PC-9 (cell line): ENCODE data around the gene GXYLT1. TPM values are rescaled to one million over a fixed set of nuclear protein-coding genes. Genes with fewer than 3 reads are reported as not detected.

Experiments used
- BruUV-seq: library from RNA; stranded (reverse); fragments of 400-500 nt; replicated peaks from 2 replicates; lab custom pipeline; 2021; lab: Mats Ljungman, UMichigan
- CTCF ChIA-PET: fragments of 300-600 bp; sonication (Branson Sonifier 250); formaldehyde crosslinking; loops from one replicate; lab custom pipeline; 2022; ENCODE audit warnings: antibody characterized with exemption; lab: Charles Lee
- POLR2A ChIA-PET: fragments of 300-600 bp; sonication (Branson Sonifier 250); formaldehyde crosslinking; loops from one replicate; lab custom pipeline; 2022; ENCODE audit warnings: antibody characterized with exemption; ENCODE audit not compliant: unreplicated experiment; lab: Charles Lee
- DNase-seq, 2 experiments: peaks; one replicate each; pipeline versions ENCODE4 v3.0.0 to v3.0.0-alpha.2; 2015 to 2022; ENCODE audit warnings: mixed read lengths in 1 of 2
- H2AFZ ChIP-seq: fragments of 200-600 bp; sonication (generic); 2 replicates; pipeline ENCODE4 v1.8.1; 2017; ENCODE audit warnings: antibody characterized with exemption
- H3F3A ChIP-seq: fragments of 200-600 bp; sonication (generic); 2 replicates; pipeline ENCODE4 v1.8.1; 2017; ENCODE audit warnings: antibody characterized with exemption, mild to moderate bottlenecking, low read depth; ENCODE audit not compliant: insufficient read depth
- H3K27ac ChIP-seq: fragments of 200-600 bp; sonication (generic); 2 replicates; pipeline ENCODE4 v1.6.1; 2016; ENCODE audit warnings: mixed run types
- H3K27me3 ChIP-seq: fragments of 200-600 bp; sonication (generic); 2 replicates; pipeline ENCODE4 v1.6.1; 2016; ENCODE audit warnings: low read depth, mixed run types; ENCODE audit not compliant: insufficient read depth
- H3K36me3 ChIP-seq: fragments of 200-600 bp; sonication (generic); 2 replicates; pipeline ENCODE4 v1.6.1; 2016; ENCODE audit warnings: low read depth, mixed run types
- H3K4me1 ChIP-seq: fragments of 200-600 bp; sonication (generic); replicated peaks from 2 replicates; pipeline ENCODE4 v1.6.1; 2016; ENCODE audit warnings: mixed run types; ENCODE audit not compliant: insufficient read depth
- H3K4me2 ChIP-seq: fragments of 200-600 bp; sonication (generic); 2 replicates; pipeline ENCODE4 v1.6.1; 2017; ENCODE audit warnings: mixed run types
- H3K4me3 ChIP-seq: fragments of 200-600 bp; sonication (generic); 2 replicates; pipeline ENCODE4 v1.6.1; 2016; ENCODE audit warnings: mixed run types
- H3K79me2 ChIP-seq: fragments of 200-600 bp; sonication (generic); 2 replicates; pipeline ENCODE4 v1.6.1; 2017; ENCODE audit warnings: low read depth, mixed run types
- H3K9me2 ChIP-seq: fragments of 200-600 bp; sonication (generic); 2 replicates; pipeline ENCODE4 v1.8.1; 2017; ENCODE audit warnings: mild to moderate bottlenecking; ENCODE audit not compliant: insufficient read depth
- H3K9me3 ChIP-seq: fragments of 200-600 bp; sonication (generic); 2 replicates; pipeline ENCODE4 v1.8.1; 2016; ENCODE audit warnings: low read depth; ENCODE audit not compliant: insufficient read depth
- H4K20me1 ChIP-seq: fragments of 200-600 bp; sonication (generic); 2 replicates; pipeline ENCODE4 v1.8.1; 2017; ENCODE audit not compliant: insufficient read depth
- CTCF ChIP-seq: fragments of 200-600 bp; sonication (generic); conservative IDR thresholded peaks from 2 replicates; pipeline ENCODE4 v1.6.1; 2017; ENCODE audit warnings: mixed run types, antibody characterized with exemption, mild to moderate bottlenecking, moderate library complexity
- EZH2 ChIP-seq: fragments of 200-600 bp; sonication (generic); IDR thresholded peaks from 2 replicates; pipeline ENCODE4 v1.8.0; 2017; ENCODE audit warnings: antibody characterized with exemption, low read depth
- intact Hi-C: fragments of 100-400 bp; cut with micrococcal nuclease; formaldehyde crosslinking; loops from one replicate; pipeline ENCODE4 v1.10.0; 2022; ENCODE audit not compliant: unreplicated experiment
- total RNA-seq: library from RNA; stranded (reverse); gene quantifications from 2 replicates; pipeline ENCODE4 v1.2.3, GENCODE V29; 2021

The GXYLT1 gene
- total RNA-seq, 1 experiment from 2014 or later = 7.8 TPM

- TF ChIP-seq EZH2 (no peak), CTCF (no peak)
- Histone ChIP-seq H3K4me2 (no peak overlapping the region), H3K9me3 (no peaks in the 10 kb centered on the region), H3K4me3 (no peak overlapping the region), H3K4me1 (no peaks in the 10 kb centered on the region), H3K9me2 (no peaks in the 10 kb centered on the region), H4K20me1 (no peaks in the 10 kb centered on the region), H2AFZ (no peak overlapping the region), H3K27me3 (no peaks in the 10 kb centered on the region), H3K27ac (no peak overlapping the region), H3K36me3 (0 out of 2 replicates have a peak, but pooled peaks cover 2% of the 10 kb centered on the region), H3K79me2 (no peaks in the 10 kb centered on the region), H3F3A (no peaks in the 10 kb centered on the region; the same call in 1 of the 2 replicates)
- BruUV-seq = no TSS peak
- ChIA-PET POLR2A (no interaction called here), CTCF (no interaction called here)
- no peak for DNase-seq
- intact Hi-C loops = no loop called here
Observed at GRCh38 chr12:42084522-42084921, 60.2 kb downstream of the GXYLT1 start.

- Histone ChIP-seq H3K36me3 (no peaks in the 10 kb centered on the region), H3K27me3 (no peaks in the 10 kb centered on the region), H3K4me3 (no peak overlapping the region), H2AFZ (no peak overlapping the region), H3K4me1 (no peaks in the 10 kb centered on the region), H4K20me1 (no peaks in the 10 kb centered on the region), H3K9me3 (no peaks in the 10 kb centered on the region), H3K79me2 (no peaks in the 10 kb centered on the region), H3K9me2 (no peaks in the 10 kb centered on the region), H3K4me2 (no peak overlapping the region), H3K27ac (no peak overlapping the region), H3F3A (no peaks in the 10 kb centered on the region)
- TF ChIP-seq CTCF (no peak), EZH2 (no peak)
- ChIA-PET POLR2A (no interaction called here), CTCF (no interaction called here)
- BruUV-seq = no TSS peak
- intact Hi-C loops = no loop called here
- DNase-seq = no peak
Observed at GRCh38 chr12:42076976-42077375, 67.7 kb downstream of the GXYLT1 start.

GRCh38 chr12:42070036-42070435 lies 74.6 kb downstream of the GXYLT1 start:
- Histone ChIP-seq H3K4me1 (no peaks in the 10 kb centered on the region), H3K36me3 (no peaks in the 10 kb centered on the region), H3K27ac (no peak overlapping the region), H4K20me1 (no peaks in the 10 kb centered on the region), H3K4me3 (no peak overlapping the region), H3F3A (no peaks in the 10 kb centered on the region), H3K27me3 (no peaks in the 10 kb centered on the region), H3K79me2 (no peaks in the 10 kb centered on the region), H3K4me2 (no peak overlapping the region), H2AFZ (no peak overlapping the region), H3K9me2 (no peaks in the 10 kb centered on the region), H3K9me3 (no peaks in the 10 kb centered on the region)
- no TSS peak for BruUV-seq
- no peak for TF ChIP-seq CTCF
- TF ChIP-seq EZH2 = no peak
- ChIA-PET POLR2A (no interaction called here), CTCF (no interaction called here)
- intact Hi-C loops = no loop called here
- no peak for DNase-seq
